ENCODE measurements around the gene SLC25A12. TPM values are rescaled to one million over a fixed set of nuclear protein-coding genes. Genes with fewer than 3 reads are reported as not detected.

Gene SLC25A12
- total RNA-seq, 1 experiment from 2014 or later: 5.3 TPM

DNA sequence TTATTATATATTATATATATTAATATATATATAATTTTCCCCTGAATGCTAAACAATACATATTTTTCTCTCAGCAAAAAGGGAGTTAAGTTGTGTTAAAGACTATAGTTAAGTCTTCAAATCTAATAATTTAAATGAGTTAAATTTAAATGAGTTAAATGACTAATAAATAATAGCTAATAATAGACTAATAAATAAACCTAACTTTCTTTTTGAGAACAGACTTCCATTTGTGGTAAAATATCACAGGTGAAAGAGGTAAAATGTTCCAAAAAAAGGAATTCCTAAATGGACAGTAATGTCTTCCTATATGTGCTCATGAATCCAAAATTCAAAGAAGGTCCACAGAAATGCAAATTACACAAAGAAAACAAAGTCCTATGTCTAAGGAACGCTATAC, 74.6 kb downstream of the SLC25A12 start:
- ChIA-PET CTCF (no interaction called here), POLR2A (no interaction called here)
- no peaks in the 10 kb centered on the region for H3K27me3 ChIP-seq (replicated peaks; ENCODE audit: control insufficient read depth, insufficient read depth, low read length)
- Mint-ChIP-seq H3K9me3 (ENCODE audit: unreplicated experiment) (no peaks in the 10 kb centered on the region), H3K36me3 (ENCODE audit: insufficient read depth, unreplicated experiment) (no peaks in the 10 kb centered on the region), H3K27me3 (ENCODE audit: insufficient read depth, unreplicated experiment) (no peaks in the 10 kb centered on the region), H3K4me1 (ENCODE audit: low read depth, unreplicated experiment) (no peaks in the 10 kb centered on the region), H3K4me3 (ENCODE audit: unreplicated experiment) (no peak overlapping the region), H3K27ac (ENCODE audit: unreplicated experiment) (no peak overlapping the region)
- TF ChIP-seq, protein P1, sequence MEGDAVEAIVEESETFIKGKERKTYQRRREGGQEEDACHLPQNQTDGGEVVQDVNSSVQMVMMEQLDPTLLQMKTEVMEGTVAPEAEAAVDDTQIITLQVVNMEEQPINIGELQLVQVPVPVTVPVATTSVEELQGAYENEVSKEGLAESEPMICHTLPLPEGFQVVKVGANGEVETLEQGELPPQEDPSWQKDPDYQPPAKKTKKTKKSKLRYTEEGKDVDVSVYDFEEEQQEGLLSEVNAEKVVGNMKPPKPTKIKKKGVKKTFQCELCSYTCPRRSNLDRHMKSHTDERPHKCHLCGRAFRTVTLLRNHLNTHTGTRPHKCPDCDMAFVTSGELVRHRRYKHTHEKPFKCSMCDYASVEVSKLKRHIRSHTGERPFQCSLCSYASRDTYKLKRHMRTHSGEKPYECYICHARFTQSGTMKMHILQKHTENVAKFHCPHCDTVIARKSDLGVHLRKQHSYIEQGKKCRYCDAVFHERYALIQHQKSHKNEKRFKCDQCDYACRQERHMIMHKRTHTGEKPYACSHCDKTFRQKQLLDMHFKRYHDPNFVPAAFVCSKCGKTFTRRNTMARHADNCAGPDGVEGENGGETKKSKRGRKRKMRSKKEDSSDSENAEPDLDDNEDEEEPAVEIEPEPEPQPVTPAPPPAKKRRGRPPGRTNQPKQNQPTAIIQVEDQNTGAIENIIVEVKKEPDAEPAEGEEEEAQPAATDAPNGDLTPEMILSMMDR (IDR thresholded peaks at IDR 0.05; ENCODE audit: insufficient read depth in 1 of 2, low read depth in 1 of 2, low read length in 1 of 2, severe bottlenecking in 1 of 2, unreplicated experiment in 1 of 2): no peak
- intact Hi-C loops (cut with micrococcal nuclease; ENCODE audit: unreplicated experiment): loop anchor here (10.0 kb wide), 1 partner anchor 245 kb away; no protein-coding TSS in a partner anchor
- H3K9me3 ChIP-seq: no peaks in the 10 kb centered on the region
- H3K4me3 ChIP-seq (ENCODE audit: low read depth, low read length): no peak overlapping the region
- H3K4me1 ChIP-seq: no peaks in the 10 kb centered on the region
- no peak for DNase-seq
- H3K36me3 ChIP-seq (ENCODE audit: control insufficient read depth, insufficient read depth, low read length): no peaks in the 10 kb centered on the region
- no TSS peak for BruUV-seq (replicated peaks)

- Mint-ChIP-seq H3K9me3 (ENCODE audit: unreplicated experiment) (no peaks in the 10 kb centered on the region), H3K4me1 (ENCODE audit: low read depth, unreplicated experiment) (no peaks in the 10 kb centered on the region), H3K27me3 (ENCODE audit: insufficient read depth, unreplicated experiment) (no peaks in the 10 kb centered on the region), H3K4me3 (ENCODE audit: unreplicated experiment) (no peak overlapping the region), H3K36me3 (ENCODE audit: insufficient read depth, unreplicated experiment) (no peaks in the 10 kb centered on the region), H3K27ac (ENCODE audit: unreplicated experiment) (no peak overlapping the region)
- TF ChIP-seq, protein P1 (IDR thresholded peaks at IDR 0.05; ENCODE audit: insufficient read depth in 1 of 2, low read depth in 1 of 2, low read length in 1 of 2, severe bottlenecking in 1 of 2, unreplicated experiment in 1 of 2): no peak
- Histone ChIP-seq H3K4me1 (no peaks in the 10 kb centered on the region), H3K4me3 (ENCODE audit: low read depth, low read length) (no peak overlapping the region), H3K27me3 (replicated peaks; ENCODE audit: control insufficient read depth, insufficient read depth, low read length) (no peaks in the 10 kb centered on the region), H3K9me3 (no peaks in the 10 kb centered on the region), H3K36me3 (ENCODE audit: control insufficient read depth, insufficient read depth, low read length) (no peaks in the 10 kb centered on the region)
- POLR2A ChIA-PET: no interaction called here
- intact Hi-C loops (cut with micrococcal nuclease; ENCODE audit: unreplicated experiment): loop anchor here (10.0 kb wide), 1 partner anchor 240 kb away; no protein-coding TSS in a partner anchor
- no peak for DNase-seq
- BruUV-seq (replicated peaks): no TSS peak
- CTCF ChIA-PET: no interaction called here
Observed at GRCh38 chr2:171814883-171815282, 79.2 kb downstream of the SLC25A12 start.

DNA sequence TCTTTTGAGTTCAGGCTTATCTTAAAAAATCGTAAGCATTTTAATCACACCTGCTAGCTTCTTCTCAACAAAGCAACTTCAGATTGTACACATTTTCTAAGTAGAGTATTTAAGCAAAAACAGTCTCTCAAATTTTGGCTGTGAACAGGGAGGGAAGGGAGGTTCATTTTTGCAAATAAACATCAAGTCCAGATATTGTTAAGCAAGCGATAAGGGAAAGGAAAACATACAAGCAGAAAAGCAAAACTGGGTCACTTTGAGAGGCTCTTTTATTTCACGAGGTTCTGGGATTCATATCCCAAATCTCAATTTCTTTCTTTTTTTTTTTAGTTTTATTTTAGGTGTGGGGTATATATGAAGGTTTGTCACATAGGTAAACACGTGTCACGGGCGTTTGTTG, 79.9 kb downstream of the SLC25A12 start:
- H3K9me3 Mint-ChIP-seq (ENCODE audit: unreplicated experiment): no peaks in the 10 kb centered on the region
- H3K9me3 ChIP-seq: no peaks in the 10 kb centered on the region

More for the DNA sequence above, 79.9 kb downstream of the SLC25A12 start:
- Histone ChIP-seq H3K4me1 (no peaks in the 10 kb centered on the region), H3K36me3 (ENCODE audit: control insufficient read depth, insufficient read depth, low read length) (no peaks in the 10 kb centered on the region), H3K4me3 (ENCODE audit: low read depth, low read length) (no peak overlapping the region), H3K27me3 (replicated peaks; ENCODE audit: control insufficient read depth, insufficient read depth, low read length) (no peaks in the 10 kb centered on the region)
- TF ChIP-seq, protein P1 (IDR thresholded peaks at IDR 0.05; ENCODE audit: insufficient read depth in 1 of 2, low read depth in 1 of 2, low read length in 1 of 2, severe bottlenecking in 1 of 2, unreplicated experiment in 1 of 2): no peak
- intact Hi-C loops (cut with micrococcal nuclease; ENCODE audit: unreplicated experiment): loop anchor here (10.0 kb wide), 1 partner anchor 239 kb away; no protein-coding TSS in a partner anchor
- Mint-ChIP-seq H3K4me3 (ENCODE audit: unreplicated experiment) (no peak overlapping the region), H3K36me3 (ENCODE audit: insufficient read depth, unreplicated experiment) (no peaks in the 10 kb centered on the region), H3K27ac (ENCODE audit: unreplicated experiment) (no peak overlapping the region), H3K27me3 (ENCODE audit: insufficient read depth, unreplicated experiment) (no peaks in the 10 kb centered on the region), H3K4me1 (ENCODE audit: low read depth, unreplicated experiment) (no peaks in the 10 kb centered on the region)
- no peak for DNase-seq
- ChIA-PET POLR2A (no interaction called here), CTCF (no interaction called here)
- no TSS peak for BruUV-seq (replicated peaks)
